GM10248 (cell line): Measurements from ENCODE around the gene CKS1B.

Experiments used
- CTCF ChIA-PET: fragments of 300-600 bp; sonication (Branson Sonifier 250); formaldehyde crosslinking; extraction: SDS; loops from one replicate; lab custom pipeline; 2021; ENCODE audit warnings: antibody characterized with exemption; lab: Yijun Ruan, JAX
- POLR2A ChIA-PET: fragments of 350-650 bp; sonication (Branson Sonifier 250); formaldehyde crosslinking; extraction: SDS; loops from one replicate; lab custom pipeline; 2020; ENCODE audit warnings: antibody characterized with exemption; lab: Yijun Ruan, JAX
- DNase-seq: peaks from one replicate; pipeline ENCODE4 v3.0.0; 2012; ENCODE audit errors: extremely low spot score
- TF ChIP-seq, protein P1 (sequence below): IDR thresholded peaks from 2 replicates; pipeline ENCODE4 v1.5.1; 2012; ENCODE audit warnings: mild to moderate bottlenecking, low read depth; ENCODE audit errors: extremely low read depth, missing control alignments, control extremely low read depth

CKS1B gene

GRCh38 chr1:154935749-154936554, 38.5 kb upstream of the CKS1B start:
- TF ChIP-seq, protein P1, sequence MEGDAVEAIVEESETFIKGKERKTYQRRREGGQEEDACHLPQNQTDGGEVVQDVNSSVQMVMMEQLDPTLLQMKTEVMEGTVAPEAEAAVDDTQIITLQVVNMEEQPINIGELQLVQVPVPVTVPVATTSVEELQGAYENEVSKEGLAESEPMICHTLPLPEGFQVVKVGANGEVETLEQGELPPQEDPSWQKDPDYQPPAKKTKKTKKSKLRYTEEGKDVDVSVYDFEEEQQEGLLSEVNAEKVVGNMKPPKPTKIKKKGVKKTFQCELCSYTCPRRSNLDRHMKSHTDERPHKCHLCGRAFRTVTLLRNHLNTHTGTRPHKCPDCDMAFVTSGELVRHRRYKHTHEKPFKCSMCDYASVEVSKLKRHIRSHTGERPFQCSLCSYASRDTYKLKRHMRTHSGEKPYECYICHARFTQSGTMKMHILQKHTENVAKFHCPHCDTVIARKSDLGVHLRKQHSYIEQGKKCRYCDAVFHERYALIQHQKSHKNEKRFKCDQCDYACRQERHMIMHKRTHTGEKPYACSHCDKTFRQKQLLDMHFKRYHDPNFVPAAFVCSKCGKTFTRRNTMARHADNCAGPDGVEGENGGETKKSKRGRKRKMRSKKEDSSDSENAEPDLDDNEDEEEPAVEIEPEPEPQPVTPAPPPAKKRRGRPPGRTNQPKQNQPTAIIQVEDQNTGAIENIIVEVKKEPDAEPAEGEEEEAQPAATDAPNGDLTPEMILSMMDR, result no peak
- no peak for DNase-seq
- POLR2A ChIA-PET, result interaction anchor here (0.5 to 1.7 kb wide), 12 partner anchors 9 to 446 kb away, joined by 3 to 9 read pairs (median 3); partner anchors contain the start of genes KCNN3 and PYGO2
- CTCF ChIA-PET, result interaction anchor here (0.7 to 2.9 kb wide), 30 partner anchors 8 to 457 kb away, joined by 3 to 18 read pairs (median 4); partner anchors contain the start of genes KCNN3 and PYGO2

GRCh38 chr1:154936555-154937084, 37.9 kb upstream of the CKS1B start, which contains the start of gene PMVK:
PMVK (minus strand) TSS chr1:154936719; CDS start chr1:154936685, 34 bp downstream.
- DNase-seq, result peak; percentile 95
- CTCF ChIA-PET, result interaction anchor here (0.7 to 2.6 kb wide), 31 partner anchors 10 to 457 kb away, joined by 3 to 18 read pairs (median 4); partner anchors contain the start of genes KCNN3 and PYGO2
- TF ChIP-seq, protein P1, result peak; percentile 49
- POLR2A ChIA-PET, result interaction anchor here (0.5 to 1.7 kb wide), 12 partner anchors 8 to 446 kb away, joined by 3 to 9 read pairs (median 3); partner anchors contain the start of genes KCNN3 and PYGO2

- peak; percentile 86 for DNase-seq
- TF ChIP-seq, protein P1, result no peak
- CTCF ChIA-PET, result interaction anchor here (1.0 to 2.6 kb wide), 25 partner anchors 10 to 458 kb away, joined by 3 to 18 read pairs (median 4); partner anchors contain the start of gene PYGO2
- POLR2A ChIA-PET, result interaction anchor here (1.0 to 1.7 kb wide), 7 partner anchors 11 to 447 kb away, joined by 3 to 9 read pairs (median 5); partner anchors contain the start of gene KCNN3
These were observed 37.1 kb upstream of the CKS1B start for GRCh38 chr1:154937085-154937987.

DNA sequence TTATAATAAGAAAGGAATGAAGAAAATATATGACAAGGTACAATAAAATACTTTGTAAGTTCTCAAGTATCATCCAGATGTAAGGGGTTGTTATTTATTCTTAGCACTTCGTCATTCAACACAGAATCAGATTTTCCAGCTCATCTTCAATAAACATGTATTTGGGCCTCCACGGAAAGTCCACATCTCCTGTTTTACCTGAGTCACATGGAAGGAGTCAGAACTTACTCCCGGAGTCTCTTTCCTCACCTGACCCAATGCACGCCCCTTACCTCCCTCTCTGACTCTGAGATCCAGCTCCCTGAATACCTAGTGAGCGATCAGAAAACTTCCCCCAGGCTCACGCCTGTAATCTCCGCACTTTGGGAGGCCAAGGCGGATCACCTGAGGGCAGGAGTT, 36.5 kb upstream of the CKS1B start:
- no peak for DNase-seq
- CTCF ChIA-PET, result interaction anchor here (1.3 to 2.6 kb wide), 6 partner anchors 9 to 77 kb away, joined by 3 to 7 read pairs (median 4); no protein-coding TSS in a partner anchor
- POLR2A ChIA-PET, result interaction anchor here (1.0 kb wide), 1 partner anchor 14 kb away, joined by 5 read pairs; no protein-coding TSS in a partner anchor
- TF ChIP-seq, protein P1, result no peak

DNA sequence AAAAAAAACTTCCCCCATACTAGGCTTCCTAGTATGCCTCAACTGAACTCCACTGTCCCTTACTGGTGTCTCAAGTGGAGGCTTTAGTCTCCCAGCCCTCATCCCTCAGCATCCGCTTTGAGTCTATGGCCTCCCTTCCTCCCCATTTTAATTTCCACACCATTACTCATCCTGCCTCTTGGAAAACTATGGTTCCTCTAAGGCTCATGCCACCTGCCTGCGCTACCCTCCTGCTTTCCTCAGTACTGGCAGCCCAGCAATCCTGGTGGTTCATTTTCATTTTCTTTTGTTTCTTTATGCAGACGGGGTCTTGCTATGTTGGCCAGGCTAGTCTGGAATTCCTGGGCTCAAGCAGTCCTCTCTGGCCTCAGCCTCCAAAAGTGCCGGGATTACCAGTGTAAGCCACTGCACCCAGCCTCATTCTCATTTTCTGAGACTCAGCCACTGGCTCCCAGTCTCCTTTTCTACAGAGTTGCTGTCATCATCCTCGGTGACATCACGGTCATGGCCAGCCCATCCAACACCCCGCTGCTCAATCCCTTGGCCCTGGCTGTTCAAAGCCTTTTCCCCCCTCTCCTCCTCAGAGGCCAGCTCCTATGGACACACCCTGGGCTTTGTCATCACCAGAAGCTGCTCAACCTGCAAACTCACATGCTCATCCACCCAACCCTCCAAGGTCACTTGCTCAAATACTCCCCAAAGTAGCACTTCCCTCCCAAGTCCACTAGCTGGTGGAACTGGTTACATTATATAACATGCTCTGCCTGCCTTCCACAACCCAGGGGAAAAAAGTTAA, 35.7 kb upstream of the CKS1B start:
- CTCF ChIA-PET, result interaction anchor here (1.3 to 2.6 kb wide), 3 partner anchors 8 to 78 kb away, joined by 3 to 7 read pairs (median 4); no protein-coding TSS in a partner anchor
- POLR2A ChIA-PET, result interaction anchor here (0.6 to 2.1 kb wide), 3 partner anchors 13 to 67 kb away, joined by 3 to 6 read pairs (median 5); partner anchors contain the start of gene CKS1B
- DNase-seq, result no peak
- TF ChIP-seq, protein P1, result no peak
